G401 (cell line): Measurements from ENCODE around the gene TDRD12. TPM values are rescaled to one million over a fixed set of nuclear protein-coding genes. Genes with fewer than 3 reads are reported as not detected.
"Not testable (repeated sequence)": the region's sequence is repeated elsewhere in the genome, so short reads cannot be mapped to it uniquely, and the experiment has no call there.

ENCODE experiments used
- DNase-seq: peaks from one replicate; pipeline ENCODE4 v3.0.0-alpha.2; 2015; ENCODE audit warnings: low spot score
- in situ Hi-C: cut with HindIII; loops from 2 replicates; pipeline ENCODE4 v1.10.0; 2016; ENCODE audit warnings: low sequenced_read_pairs, mixed read lengths
- total RNA-seq: library from RNA; depleted of rRNA; stranded (reverse); fragments of >200 nt; shearing (Covaris generic); gene quantifications from 2 replicates; pipeline ENCODE4 v1.2.3, GENCODE V29; 2014

TDRD12 gene
- total RNA-seq, 1 experiment from 2014 or later = 0.27 TPM

GRCh38 chr19:32691952-32692726 lies 27.4 kb upstream of the TDRD12 start:
- DNase-seq = peak; percentile 53
- in situ Hi-C loops = no loop called here

DNA sequence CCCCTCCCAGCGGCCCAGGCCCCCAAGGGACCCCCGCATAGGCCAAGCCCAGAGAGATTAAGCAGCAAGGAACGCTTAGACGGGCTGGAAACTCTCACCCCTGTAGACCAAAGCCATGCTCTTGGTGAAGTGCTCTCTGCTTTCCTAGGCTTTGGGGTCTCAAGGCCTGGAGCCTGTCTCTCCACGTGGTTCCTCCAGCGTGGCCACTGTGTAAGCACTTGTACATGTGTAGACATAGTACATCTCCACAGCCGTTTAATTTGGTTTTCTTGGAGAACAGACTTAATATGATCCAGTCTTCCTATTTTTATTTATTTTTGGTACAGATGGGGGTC lies 26.9 kb upstream of the TDRD12 start:
- no peak for DNase-seq
- in situ Hi-C loops = no loop called here

DNA sequence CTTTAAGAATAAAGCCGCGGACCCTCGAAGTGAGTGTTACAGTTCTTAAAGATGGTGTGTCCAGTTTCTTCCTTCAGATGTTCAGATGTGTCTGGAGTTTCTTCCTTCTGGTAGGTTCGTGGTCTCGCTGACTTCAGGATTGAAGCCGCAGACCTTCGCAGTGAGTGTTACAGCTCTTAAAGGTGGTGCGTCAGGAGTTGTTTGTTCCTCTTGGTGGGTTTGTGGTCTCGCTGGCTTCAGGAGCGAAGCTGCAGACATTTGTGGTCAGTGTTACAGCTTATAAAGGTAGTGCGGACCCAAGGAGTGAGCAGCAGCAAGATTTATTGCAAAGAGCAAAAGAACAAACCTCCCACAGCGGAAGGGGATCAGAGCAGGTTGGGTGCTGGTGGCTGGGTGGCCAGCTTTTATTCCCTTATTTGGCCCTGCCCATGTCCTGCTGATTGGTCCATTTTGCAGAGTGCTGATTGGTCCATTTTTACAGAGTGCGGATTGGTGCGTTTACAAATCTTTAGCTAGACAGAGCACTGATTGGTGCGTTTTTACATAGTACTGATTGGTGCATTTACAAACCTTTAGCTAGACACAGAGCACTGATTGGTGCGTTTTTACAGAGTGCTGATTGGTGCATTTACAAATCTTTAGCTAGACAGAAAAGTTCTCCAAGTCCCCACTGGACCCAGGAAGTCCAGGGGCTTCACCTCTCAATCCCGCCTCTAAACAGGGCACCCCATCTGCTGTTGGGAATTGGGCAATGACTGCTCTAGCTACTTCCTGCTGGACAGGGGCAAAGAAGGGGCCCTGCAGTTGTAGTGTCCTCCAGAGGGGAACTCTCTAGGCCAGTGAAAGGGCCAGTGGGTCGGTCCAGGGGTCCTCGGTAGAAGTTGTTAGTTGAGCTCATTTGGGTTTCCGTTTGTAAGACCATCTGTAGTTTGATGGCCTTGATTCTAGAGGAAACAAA lies 26.1 kb upstream of the TDRD12 start:
- in situ Hi-C loops, DNase-seq: not testable (repeated sequence)

GRCh38 chr19:32694316-32694715 lies 25.3 kb upstream of the TDRD12 start:
- DNase-seq, in situ Hi-C loops: not testable (repeated sequence)

- in situ Hi-C loops, DNase-seq: not testable (repeated sequence)
These were observed 24.7 kb upstream of the TDRD12 start for GRCh38 chr19:32694851-32695250.

DNA sequence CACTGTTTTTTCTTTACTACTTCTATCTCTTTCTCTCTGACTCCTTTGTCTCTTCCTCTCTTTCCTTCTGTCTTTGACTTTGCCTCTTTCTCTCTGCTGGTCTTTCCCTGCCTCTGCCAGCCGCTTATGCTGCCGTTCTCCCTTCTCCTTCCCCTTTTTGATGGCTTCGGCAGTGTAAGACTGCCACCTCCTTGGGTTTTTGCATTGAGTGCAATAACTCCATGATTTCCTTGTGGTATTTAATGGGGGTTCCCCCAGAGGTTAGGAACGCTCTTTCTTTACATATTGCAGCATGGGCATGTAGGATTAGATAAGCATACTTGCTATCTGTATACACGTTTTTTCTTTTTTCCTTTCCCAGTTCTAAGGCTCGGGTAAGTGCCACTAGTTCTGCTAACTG lies 24.1 kb upstream of the TDRD12 start:
- in situ Hi-C loops, DNase-seq: not testable (repeated sequence)

GRCh38 chr19:32696771-32697170 lies 22.8 kb upstream of the TDRD12 start:
- DNase-seq, in situ Hi-C loops: not testable (repeated sequence)

DNA sequence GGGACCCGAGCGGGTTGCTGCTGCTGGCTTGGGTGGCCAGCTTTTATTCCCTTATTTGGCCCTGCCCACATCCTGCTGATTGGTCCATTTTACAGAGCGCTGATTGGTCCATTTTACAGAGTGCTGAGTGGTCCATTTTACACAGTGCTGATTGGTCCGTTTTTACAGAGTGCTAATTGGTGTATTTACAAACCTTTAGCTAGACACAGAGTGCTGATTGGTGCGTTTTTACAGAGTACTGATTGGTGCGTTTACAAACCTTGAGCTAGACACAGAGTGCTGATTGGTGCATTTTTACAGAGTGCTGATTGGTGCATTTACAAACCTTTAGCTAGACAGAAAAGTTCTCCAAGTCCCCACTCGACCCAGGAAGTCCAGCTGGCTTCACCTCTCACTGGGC lies 19.4 kb upstream of the TDRD12 start:
- DNase-seq, in situ Hi-C loops: not testable (repeated sequence)

DNA sequence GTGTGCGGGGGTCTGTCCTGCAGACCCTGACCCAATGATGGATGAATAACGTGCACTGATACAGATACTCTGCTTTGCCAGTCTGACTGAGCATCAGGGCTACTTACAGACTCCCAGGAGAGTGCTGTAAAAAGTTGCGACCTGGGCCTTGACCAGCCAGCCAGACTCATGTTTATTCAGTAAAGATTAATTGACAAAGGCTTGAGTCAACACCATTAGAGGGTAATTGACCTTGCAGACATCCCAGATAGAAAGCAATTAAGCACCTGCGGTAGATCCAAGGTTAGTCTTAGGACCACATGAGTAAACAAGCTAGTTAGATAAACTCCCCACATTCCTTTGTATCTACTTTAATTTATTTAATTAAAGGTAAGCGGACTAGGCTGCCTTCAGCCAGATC lies 17.6 kb upstream of the TDRD12 start:
- DNase-seq = no peak
- in situ Hi-C loops = no loop called here

DNA sequence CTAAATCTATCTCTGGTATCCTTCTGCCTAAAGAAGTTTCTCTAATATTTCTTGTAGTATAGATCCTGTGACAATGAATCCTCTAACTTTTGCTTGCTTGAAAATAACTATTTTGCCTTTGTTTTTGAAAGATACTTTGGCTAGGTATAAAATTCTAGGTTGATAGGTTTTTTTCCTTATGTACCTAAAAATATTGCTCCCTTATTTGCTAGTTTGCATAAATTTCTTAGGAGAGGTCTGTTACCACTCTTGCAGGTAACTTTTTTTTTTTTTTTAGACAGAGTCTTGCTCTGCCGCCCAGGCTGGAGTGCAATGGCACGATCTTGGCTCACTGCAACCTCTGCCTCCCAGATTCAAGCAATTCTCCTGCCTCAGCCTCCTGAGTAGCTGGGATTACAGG lies 15.6 kb upstream of the TDRD12 start:
- in situ Hi-C loops = not testable (repeated sequence)

DNA sequence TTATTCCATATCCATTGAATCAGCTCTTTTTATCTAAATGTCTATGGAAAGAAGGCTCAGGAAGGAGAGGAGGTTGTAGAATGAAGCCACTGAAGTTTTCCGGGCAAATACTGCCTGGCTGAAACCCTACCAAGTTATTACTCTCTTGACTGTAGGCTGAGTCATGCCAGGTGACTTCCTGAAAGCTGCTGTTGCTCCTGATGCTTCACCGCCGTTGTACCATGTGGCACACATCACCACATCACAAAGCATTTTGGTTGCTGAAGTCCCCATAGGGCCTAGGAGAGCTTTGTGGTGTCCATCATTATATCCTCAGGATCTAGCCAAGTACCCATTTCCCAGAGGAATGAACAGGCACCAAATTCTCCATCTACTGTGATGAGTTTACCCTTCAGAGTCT lies 11.1 kb upstream of the TDRD12 start:
- DNase-seq = no peak
- in situ Hi-C loops = no loop called here

More for the DNA sequence above, 15.6 kb upstream of the TDRD12 start:
- not testable (repeated sequence) for DNase-seq

DNA sequence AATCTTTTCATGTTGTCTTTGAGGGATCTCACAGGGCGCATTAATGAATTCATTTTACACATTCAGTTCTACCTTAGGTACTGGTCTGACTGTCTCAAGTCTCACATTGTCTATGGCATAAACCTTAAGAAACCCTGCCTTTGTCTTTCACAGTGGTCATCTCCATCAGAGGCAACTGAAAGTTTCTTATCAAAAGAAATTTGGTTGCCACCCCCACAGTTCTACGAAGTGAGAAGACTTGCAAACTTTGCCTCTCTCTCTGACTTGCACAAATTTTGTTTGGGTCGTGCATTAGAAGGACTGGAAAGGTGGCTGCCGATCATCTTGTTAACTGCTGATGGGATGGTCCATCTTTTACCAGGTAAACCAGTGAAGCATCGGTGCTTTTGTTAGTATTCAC lies 10.5 kb upstream of the TDRD12 start:
- in situ Hi-C loops = no loop called here
- no peak for DNase-seq

DNA sequence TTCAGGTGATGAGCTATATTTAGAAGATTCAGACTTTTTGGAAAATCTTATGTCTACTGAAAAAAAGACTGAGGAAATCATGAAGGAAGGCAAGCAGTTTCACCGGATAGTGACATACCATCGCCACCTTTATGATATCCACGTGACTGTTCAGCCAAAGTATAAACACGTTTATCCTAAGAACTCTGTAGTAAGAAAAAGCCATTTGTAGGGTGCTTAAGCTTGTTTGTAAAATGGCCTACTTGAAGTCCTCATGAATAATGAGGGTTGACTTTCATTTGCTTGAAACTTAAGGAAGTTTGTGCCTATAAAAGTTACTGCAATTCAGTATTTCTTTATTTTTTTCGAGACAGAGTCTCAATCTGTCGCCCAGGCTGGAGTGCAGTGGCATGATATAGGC lies 7.8 kb upstream of the TDRD12 start:
- in situ Hi-C loops = no loop called here
- DNase-seq = no peak

DNA sequence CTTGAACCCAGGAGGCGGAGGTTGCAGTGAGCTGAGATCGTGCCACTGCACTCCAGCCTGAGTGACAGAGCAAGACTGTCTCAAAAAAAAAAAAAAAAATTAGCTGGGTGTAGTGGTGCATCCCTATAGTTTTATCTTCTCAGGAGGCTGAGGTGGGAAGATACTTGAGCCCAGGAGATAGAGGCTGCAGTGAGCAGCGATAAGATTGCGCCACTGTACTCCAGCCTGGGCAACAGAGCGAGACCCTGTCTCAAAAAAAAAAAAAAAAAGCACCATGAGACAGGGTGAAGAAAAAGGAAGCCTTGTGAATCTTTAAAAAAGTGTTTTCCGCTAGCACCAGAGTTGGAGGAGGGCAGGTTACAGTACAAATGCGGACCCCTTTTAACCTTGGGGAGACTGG lies 3.4 kb upstream of the TDRD12 start:
- DNase-seq, in situ Hi-C loops: not testable (repeated sequence)

DNA sequence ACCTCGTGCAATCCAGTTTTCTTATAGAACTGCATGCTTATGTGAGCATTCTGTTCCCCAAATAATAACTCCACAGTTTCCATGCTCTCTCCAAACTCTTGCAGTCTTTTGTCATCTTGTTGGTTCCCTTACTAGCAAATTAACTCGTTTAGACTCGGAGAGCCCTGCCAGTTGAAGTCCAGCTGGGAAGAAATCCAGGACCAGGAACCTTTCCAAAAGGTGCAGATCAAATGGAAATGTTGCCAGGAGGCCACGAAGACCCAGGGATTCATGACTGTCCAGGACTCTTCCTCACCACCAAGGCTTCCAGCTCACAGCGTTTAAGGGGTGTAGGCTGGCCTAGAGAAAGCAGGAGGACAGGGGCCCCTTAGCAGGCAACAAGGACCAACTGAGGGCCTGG lies 2.1 kb upstream of the TDRD12 start:
- peak; percentile 71 for DNase-seq

DNA sequence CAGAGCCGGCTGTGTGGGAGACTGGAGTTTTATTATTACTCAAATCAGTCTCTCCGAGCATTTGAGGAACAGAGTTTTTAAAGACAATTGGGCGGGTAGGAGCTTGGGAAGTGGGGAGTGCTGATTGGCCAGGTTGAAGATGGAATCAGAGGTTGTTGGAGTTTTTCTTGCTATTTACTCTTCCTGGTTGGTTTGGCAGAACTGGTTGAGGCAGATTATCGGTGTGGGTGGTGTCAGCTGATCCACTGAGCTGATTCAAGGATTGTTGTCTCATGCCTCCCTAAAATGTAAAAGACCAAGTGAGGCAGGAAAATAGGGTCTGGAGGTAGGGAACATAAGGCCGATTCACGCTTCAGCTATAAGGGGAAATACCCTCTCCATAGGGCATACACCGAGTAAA lies 1.3 kb upstream of the TDRD12 start:
- DNase-seq = no peak
- in situ Hi-C loops = no loop called here

More for the DNA sequence above, 2.1 kb upstream of the TDRD12 start:
- in situ Hi-C loops = no loop called here

DNA sequence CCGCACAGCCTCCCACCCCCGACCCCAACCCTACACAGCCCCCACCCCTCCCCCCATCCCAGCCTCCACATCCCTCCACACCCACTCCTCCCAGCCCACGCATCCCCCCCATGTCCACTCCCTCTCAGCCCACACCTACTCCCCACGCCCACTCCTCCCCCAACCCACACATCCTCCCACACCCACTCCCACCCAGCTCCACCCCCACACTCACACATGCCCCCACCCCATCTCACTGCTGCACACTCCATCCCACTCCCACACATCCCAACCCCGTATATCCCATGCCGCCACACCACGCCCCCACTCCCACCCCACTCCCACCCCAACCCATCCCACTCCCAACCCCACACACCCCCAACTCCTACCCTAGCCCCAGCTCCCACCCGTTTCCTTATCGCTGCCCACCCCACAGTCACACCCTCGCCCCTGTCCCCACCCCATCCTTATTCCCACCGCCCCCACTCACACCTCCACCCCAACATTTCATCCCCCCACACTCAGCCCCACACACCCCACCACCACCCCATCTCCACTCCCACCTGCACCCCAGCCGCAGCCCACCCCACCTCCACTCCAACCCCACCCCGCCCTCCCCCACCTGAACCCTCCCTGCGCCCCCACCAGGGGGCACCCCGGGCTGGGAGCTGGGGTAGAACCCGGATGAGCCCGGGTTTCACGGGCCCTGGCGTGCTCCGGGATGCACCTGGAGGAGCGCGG lies 809 bp downstream of the TDRD12 start:
- DNase-seq = no peak
- in situ Hi-C loops = no loop called here

- DNase-seq = no peak
- in situ Hi-C loops = no loop called here
These were observed 1.3 kb downstream of the TDRD12 start for GRCh38 chr19:32720936-32721250.

DNA sequence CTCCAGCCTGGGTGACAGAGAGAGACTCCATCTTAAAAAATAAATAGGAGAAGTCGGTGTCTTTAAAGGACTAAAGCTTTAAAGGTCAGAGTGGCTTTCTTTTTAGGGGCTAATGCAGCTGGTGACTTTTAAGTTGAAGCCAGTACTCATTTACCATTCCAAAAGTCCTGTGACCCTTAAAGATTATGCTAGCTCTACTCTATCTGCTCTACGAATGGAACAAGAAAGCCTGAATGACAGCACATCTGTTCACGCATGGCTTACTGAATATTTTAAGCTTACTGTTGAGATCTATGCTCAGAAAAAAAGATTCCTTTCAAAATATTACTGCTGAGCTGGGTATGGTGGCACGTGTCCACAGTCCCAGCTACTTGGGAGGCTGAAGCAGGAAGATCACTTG lies 16.4 kb downstream of the TDRD12 start:
- no peak for DNase-seq
- in situ Hi-C loops = no loop called here

GRCh38 chr19:32743021-32743420 lies 23.5 kb downstream of the TDRD12 start:
- no peak for DNase-seq
- in situ Hi-C loops = no loop called here
